ENCODE measurements around the gene CREBBP.

Gene CREBBP

GRCh38 chr16:3761375-3762106 is 119.0 kb downstream of the CREBBP start:
- no peak for DNase-seq

- no peak for DNase-seq
Measured at GRCh38 chr16:3760518-3760917, 120.0 kb downstream of the CREBBP start.

- DNase-seq = no peak
Measured at GRCh38 chr16:3759736-3760135, 120.8 kb downstream of the CREBBP start.

GRCh38 chr16:3756113-3756512 is 124.4 kb downstream of the CREBBP start:
- DNase-seq = no peak

- DNase-seq = no peak
Measured at GRCh38 chr16:3755249-3755648, 125.3 kb downstream of the CREBBP start.

- no peak for DNase-seq
Measured at GRCh38 chr16:3754772-3755171, 125.7 kb downstream of the CREBBP start.

- DNase-seq = no peak
Measured at GRCh38 chr16:3754081-3754703, 126.3 kb downstream of the CREBBP start.

GRCh38 chr16:3752984-3753383 is 127.5 kb downstream of the CREBBP start:
- no peak for DNase-seq

GRCh38 chr16:3751878-3752277 is 128.6 kb downstream of the CREBBP start:
- no peak for DNase-seq

- DNase-seq = no peak
Measured at GRCh38 chr16:3748307-3748706, 132.2 kb downstream of the CREBBP start.

- no peak for DNase-seq
Measured at GRCh38 chr16:3745751-3746355, 134.7 kb downstream of the CREBBP start.

GRCh38 chr16:3744018-3744417 is 136.5 kb downstream of the CREBBP start:
- no peak for DNase-seq

GRCh38 chr16:3740934-3741333 is 139.6 kb downstream of the CREBBP start:
- no peak for DNase-seq

GRCh38 chr16:3740186-3740585 is 140.3 kb downstream of the CREBBP start:
- DNase-seq = no peak

GRCh38 chr16:3739636-3740035 is 140.9 kb downstream of the CREBBP start:
- DNase-seq = no peak

GRCh38 chr16:3738541-3738940 is 142.0 kb downstream of the CREBBP start:
- DNase-seq = no peak

GRCh38 chr16:3738128-3738527 is 142.4 kb downstream of the CREBBP start:
- DNase-seq = no peak

GRCh38 chr16:3737181-3737580 is 143.3 kb downstream of the CREBBP start:
- no peak for DNase-seq

- no peak for DNase-seq
Measured at GRCh38 chr16:3736116-3736515, 144.4 kb downstream of the CREBBP start.

GRCh38 chr16:3735541-3735940 is 145.0 kb downstream of the CREBBP start:
- no peak for DNase-seq

GRCh38 chr16:3734758-3735221 is 145.7 kb downstream of the CREBBP start:
- DNase-seq = no peak

GRCh38 chr16:3734084-3734757 is 146.3 kb downstream of the CREBBP start:
- no peak for DNase-seq

- DNase-seq = no peak
Measured at GRCh38 chr16:3732171-3732570, 148.3 kb downstream of the CREBBP start.
